GM12878 (cell line): Measurements from ENCODE around the gene INO80E. TPM values are rescaled to one million over a fixed set of nuclear protein-coding genes. Genes with fewer than 3 reads are reported as not detected.

Experiments used
- ATAC-seq: fragments of 200-7000 bp; cut with Tn5 transposase; 3 replicates; pipeline ENCODE4 v1.9.1; 2020; ENCODE audit warnings: mild to moderate bottlenecking, moderate library complexity
- BruUV-seq: library from RNA; stranded (reverse); fragments of 400-500 nt; replicated peaks from 2 replicates; lab custom pipeline; 2021; lab: Mats Ljungman, UMichigan
- CTCF ChIA-PET: fragments of 300-600 bp; sonication (Branson Sonifier 250); formaldehyde crosslinking; extraction: SDS; loops from one replicate; lab custom pipeline; 2021; ENCODE audit warnings: inconsistent platforms; lab: Yijun Ruan, JAX
- POLR2A ChIA-PET: fragments of 350-600 bp; formaldehyde crosslinking; extraction: SDS; loops from one replicate; lab custom pipeline; 2021; ENCODE audit warnings: inconsistent platforms; lab: Charles Lee
- RAD21 ChIA-PET: fragments of 300-600 bp; sonication (Branson Sonifier 250); formaldehyde crosslinking; loops from one replicate; lab custom pipeline; 2023; ENCODE audit warnings: antibody characterized with exemption; ENCODE audit not compliant: unreplicated experiment; lab: Charles Lee
- SMC1A ChIA-PET: fragments of 300-600 bp; sonication (Branson Sonifier 250); formaldehyde crosslinking; loops from one replicate; lab custom pipeline; 2023; ENCODE audit not compliant: unreplicated experiment, uncharacterized antibody; lab: Charles Lee
- DNase-seq: peaks from one replicate; pipeline ENCODE4 v3.0.0-alpha.2; 2011; ENCODE audit warnings: low read depth, low spot score
- FAIRE-seq: peaks from 3 replicates; lab custom pipeline; 2011; peaks lifted over from hg19 to GRCh38; lab: Jason Lieb, UNC
- H2AFZ ChIP-seq: 2 replicates; pipeline ENCODE4 v1.6.0; 2011; ENCODE audit warnings: low read depth, low read length, control low read depth; ENCODE audit not compliant: control insufficient read depth
- H3K27ac ChIP-seq: 2 replicates; pipeline ENCODE4 v1.5.1; 2011; ENCODE audit warnings: control low read depth; ENCODE audit not compliant: control insufficient read depth, insufficient read depth
- H3K27me3 ChIP-seq, 2 experiments: replicated peaks in 1 of 2; 2 replicates each; pipeline versions ENCODE4 v1.6.0 to v1.6.1; 2011; ENCODE audit warnings: low read length in 1 of 2; ENCODE audit not compliant: control insufficient read depth in 2 of 2, insufficient read depth in 2 of 2
- H3K36me3 ChIP-seq, 2 experiments: 2 replicates each; pipeline ENCODE4 v1.5.1; 2011; ENCODE audit warnings: low read length in 1 of 2; ENCODE audit not compliant: control insufficient read depth in 2 of 2, insufficient read depth in 2 of 2
- H3K4me1 ChIP-seq: 2 replicates; pipeline ENCODE4 v1.6.1; 2011; ENCODE audit warnings: mild to moderate bottlenecking, low read length, moderate library complexity, mixed read lengths; ENCODE audit not compliant: control insufficient read depth, insufficient read depth
- H3K4me2 ChIP-seq: 2 replicates; pipeline ENCODE4 v1.6.0; 2011; ENCODE audit warnings: control low read depth; ENCODE audit not compliant: control insufficient read depth, insufficient read depth
- H3K4me3 ChIP-seq: fragments of 200-600 bp; sonication (generic); 2 replicates; pipeline ENCODE4 v1.5.1; 2016
- H3K79me2 ChIP-seq: 2 replicates; pipeline ENCODE4 v1.6.0; 2011; ENCODE audit warnings: low read length; ENCODE audit not compliant: control insufficient read depth, insufficient read depth
- H3K9ac ChIP-seq: 2 replicates; pipeline ENCODE4 v1.8.0; 2011; ENCODE audit warnings: low read length, control low read depth, mixed read lengths; ENCODE audit not compliant: control insufficient read depth, insufficient read depth
- H3K9me3 ChIP-seq: replicated peaks from 3 replicates; pipeline ENCODE4 v1.5.1; 2011; ENCODE audit warnings: mild to moderate bottlenecking, low read length; ENCODE audit not compliant: control insufficient read depth, insufficient read depth
- H4K20me1 ChIP-seq: 2 replicates; pipeline ENCODE4 v1.6.0; 2011; ENCODE audit not compliant: control insufficient read depth, insufficient read depth
- ATF7 ChIP-seq: fragments of 450-650 bp; IDR thresholded peaks from 2 replicates; pipeline ENCODE4 v1.6.1; 2016; ENCODE audit warnings: low read depth, mild to moderate bottlenecking
- CREM ChIP-seq: IDR thresholded peaks from 2 replicates; pipeline ENCODE4 v1.6.1; 2014; ENCODE audit warnings: antibody characterized with exemption, low read depth
- EGR1 ChIP-seq, 2 experiments: IDR thresholded peaks; 1 replicate in 1 of 2; 2 replicates in 1 of 2; pipeline ENCODE4 v1.6.1; 2011 to 2012; ENCODE audit warnings: low read depth in 2 of 2, low read length in 2 of 2, borderline replicate concordance in 1 of 2, mild to moderate bottlenecking in 1 of 2, moderate library complexity in 1 of 2
- ETV6 ChIP-seq, 2 experiments: fragments of 450-650 bp in 1 of 2; IDR thresholded peaks in 1 of 2; conservative IDR thresholded peaks in 1 of 2; 2 replicates each; pipeline ENCODE4 v1.6.1; 2014; ENCODE audit warnings: antibody characterized with exemption in 1 of 2, borderline replicate concordance in 1 of 2, low read depth in 1 of 2, mild to moderate bottlenecking in 1 of 2, moderate library complexity in 1 of 2
- HDAC2 ChIP-seq: fragments of 200-600 bp; sonication (generic); IDR thresholded peaks from 2 replicates; pipeline ENCODE4 v1.6.1; 2017
- HDGF ChIP-seq: fragments of 450-650 bp; IDR thresholded peaks from 2 replicates; pipeline ENCODE4 v1.6.1; 2016; ENCODE audit warnings: antibody characterized with exemption
- KLF5 ChIP-seq: fragments of 450-650 bp; IDR thresholded peaks from 2 replicates; pipeline ENCODE4 v1.6.1; 2014; ENCODE audit warnings: mild to moderate bottlenecking; ENCODE audit not compliant: partially characterized antibody
- MYB ChIP-seq: fragments of 150-350 bp; IDR thresholded peaks from 2 replicates; pipeline ENCODE4 v1.6.1; 2014; ENCODE audit warnings: mild to moderate bottlenecking, low read depth, low read length, borderline replicate concordance
- NFYA ChIP-seq: IDR thresholded peaks from 2 replicates; pipeline ENCODE4 v1.6.1; 2011; ENCODE audit warnings: low read depth, mild to moderate bottlenecking, low read length, improper control_type of control experiment, borderline replicate concordance
- RELA ChIP-seq: fragments of 450-650 bp; IDR thresholded peaks from 2 replicates; pipeline ENCODE4 v1.8.0; 2014; ENCODE audit warnings: borderline replicate concordance; ENCODE audit not compliant: partially characterized antibody
- SIN3A ChIP-seq: IDR thresholded peaks from 2 replicates; pipeline ENCODE4 v1.6.1; 2012; ENCODE audit warnings: low read depth, low read length, improper control_type of control experiment
- SMAD1 ChIP-seq: fragments of 450-650 bp; IDR thresholded peaks from 2 replicates; pipeline ENCODE4 v1.6.1; 2018; ENCODE audit warnings: mild to moderate bottlenecking, low read depth; ENCODE audit not compliant: partially characterized antibody
- SREBF1 ChIP-seq: IDR thresholded peaks from 2 replicates; pipeline ENCODE4 v1.6.1; 2012; ENCODE audit warnings: mild to moderate bottlenecking, low read length
- TARDBP ChIP-seq: IDR thresholded peaks from 2 replicates; pipeline ENCODE4 v1.6.1; 2016; ENCODE audit warnings: borderline replicate concordance
- TCF12 ChIP-seq: IDR thresholded peaks from 2 replicates; pipeline ENCODE4 v1.6.1; 2011; ENCODE audit warnings: low read depth, mild to moderate bottlenecking, low read length
- WRNIP1 ChIP-seq: IDR thresholded peaks from 2 replicates; pipeline ENCODE4 v1.6.1; 2011; ENCODE audit warnings: low read depth, low read length, improper control_type of control experiment, borderline replicate concordance
- ZBTB33 ChIP-seq: fragments of 450-650 bp; IDR thresholded peaks from 2 replicates; pipeline ENCODE4 v1.6.1; 2017; ENCODE audit warnings: mild to moderate bottlenecking
- WGBS: methylation state at CpG from one replicate; pipeline ENCODE4 v1.1.6; 2016; ENCODE audit warnings: low lambda C conversion rate; ENCODE audit not compliant: insufficient replicate concordance, insufficient coverage; ENCODE audit errors: missing lambda C conversion rate; 5-methylcytosine and 5-hydroxymethylcytosine counted together
- in situ Hi-C: fragments of 300-500 bp; cut with MboI; formaldehyde crosslinking; loops from 9 replicates; pipeline ENCODE4 v1.14.3; 2018; ENCODE audit warnings: mixed read lengths
- intact Hi-C: fragments of 100-400 bp; cut with micrococcal nuclease; formaldehyde crosslinking; loops from one replicate; pipeline ENCODE4 v1.14.2; 2022; ENCODE audit not compliant: unreplicated experiment
- polyA plus RNA-seq, 11 experiments: library from polyadenylated mRNA; depleted of rRNA in 4 of 11; unstranded in 6 of 11; stranded (reverse) in 5 of 11; fragments of >200 nt; fragmentation: Nextera tagmentation in 4 of 11; fragmentation: Illumina TruSeq in 1 of 11; extraction: Ambion mirVana in 4 of 11; extraction: Trizol in 1 of 11; gene quantifications; 1 replicate in 1 of 11; 2 replicates in 10 of 11; pipeline versions ENCODE4 v1.2.1 to v1.2.3, GENCODE V29; 2011 to 2016; ENCODE audit warnings: inconsistent platforms in 2 of 11, missing spikeins in 2 of 11, low read depth in 1 of 11
- total RNA-seq, 4 experiments: library from RNA; depleted of rRNA in 3 of 4; stranded (reverse); fragments of >200 nt in 3 of 4; fragmentation: Illumina TruSeq in 1 of 4; extraction: Trizol in 1 of 4; gene quantifications; 2 replicates each; pipeline versions ENCODE4 v1.2.1 to v1.2.3, GENCODE V29; 2013 to 2021
- TF ChIP-seq, protein P1 (sequence below): IDR thresholded peaks from 2 replicates; pipeline ENCODE4 v1.6.1; 2012; ENCODE audit warnings: low read depth, low read length, improper control_type of control experiment
- TF ChIP-seq, protein P2 (sequence below): fragments of 450-650 bp; IDR thresholded peaks from 2 replicates; pipeline ENCODE4 v1.6.1; 2017; ENCODE audit warnings: mild to moderate bottlenecking, low read depth, inconsistent platforms; ENCODE audit not compliant: poor library complexity, severe bottlenecking

Gene INO80E
- total and polyA plus RNA-seq, 10 of the 15 experiments (the other 5 are each of a cell fraction or from before 2014, with no cell fraction given), result 0.39 to 74.0 (median 33.0) TPM

DNA sequence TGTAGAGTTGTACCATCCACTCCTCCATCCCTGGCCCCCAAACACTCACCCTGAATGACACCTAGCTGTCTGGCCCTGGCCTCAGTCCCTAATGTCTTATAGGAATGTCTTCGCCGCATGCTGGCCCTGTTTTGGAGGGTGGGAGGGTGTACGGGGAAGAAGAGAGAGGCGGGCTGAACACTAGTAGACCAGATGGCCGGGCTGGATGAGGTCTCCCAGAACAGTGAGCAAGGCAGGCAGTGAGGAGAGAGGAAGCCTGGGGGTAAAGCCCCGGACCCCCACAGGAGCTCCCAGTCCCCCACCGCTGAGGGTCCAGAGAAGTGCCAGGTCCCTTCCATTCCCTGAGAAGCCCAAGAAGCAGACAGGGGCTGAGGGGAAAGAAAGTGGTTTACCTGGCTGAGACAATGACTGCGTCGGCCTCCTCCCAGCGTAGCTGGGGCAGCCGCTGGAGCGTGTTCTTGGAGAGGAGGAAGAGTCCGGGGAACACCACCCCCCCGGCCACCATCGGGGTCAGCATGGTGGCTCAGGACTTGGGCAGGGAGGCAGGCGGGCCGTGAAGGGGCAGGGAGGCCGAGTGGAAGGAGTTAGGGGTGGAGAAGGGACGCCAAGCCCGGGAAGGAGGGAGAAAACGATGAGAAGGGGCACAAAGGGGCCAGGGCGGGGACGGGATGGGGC lies 34.1 kb downstream of the INO80E start:
- BruUV-seq, result no TSS peak
- SMC1A ChIA-PET, result no interaction called here
- Histone ChIP-seq H3K27ac (no peak overlapping the region), H3K9me3 (no peaks in the 10 kb centered on the region), H3K9ac (no peak overlapping the region)
- intact Hi-C loops, result no loop called here
- TF ChIP-seq RELA (no peak), EGR1 (IDR thresholded peaks at IDR 0.05; ENCODE audit: borderline replicate concordance in 1 of 2, low read depth in 2 of 2, low read length in 2 of 2) (no peak), ATF7 (no peak), SREBF1 (no peak), MYB (no peak), ETV6 (conservative IDR thresholded peaks at IDR 0.05 in 1 of 2, IDR thresholded peaks at IDR 0.05 in 1 of 2; ENCODE audit: borderline replicate concordance in 1 of 2, low read depth in 1 of 2) (no peak), TARDBP (no peak), TCF12 (no peak), SIN3A (no peak), WRNIP1 (no peak), HDGF (no peak), SMAD1 (no peak), ZBTB33 (no peak), KLF5 (no peak), NFYA (no peak), CREM (no peak), HDAC2 (no peak)
- TF ChIP-seq, protein P1, sequence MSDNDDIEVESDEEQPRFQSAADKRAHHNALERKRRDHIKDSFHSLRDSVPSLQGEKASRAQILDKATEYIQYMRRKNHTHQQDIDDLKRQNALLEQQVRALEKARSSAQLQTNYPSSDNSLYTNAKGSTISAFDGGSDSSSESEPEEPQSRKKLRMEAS, result no peak
- TF ChIP-seq, protein P2, sequence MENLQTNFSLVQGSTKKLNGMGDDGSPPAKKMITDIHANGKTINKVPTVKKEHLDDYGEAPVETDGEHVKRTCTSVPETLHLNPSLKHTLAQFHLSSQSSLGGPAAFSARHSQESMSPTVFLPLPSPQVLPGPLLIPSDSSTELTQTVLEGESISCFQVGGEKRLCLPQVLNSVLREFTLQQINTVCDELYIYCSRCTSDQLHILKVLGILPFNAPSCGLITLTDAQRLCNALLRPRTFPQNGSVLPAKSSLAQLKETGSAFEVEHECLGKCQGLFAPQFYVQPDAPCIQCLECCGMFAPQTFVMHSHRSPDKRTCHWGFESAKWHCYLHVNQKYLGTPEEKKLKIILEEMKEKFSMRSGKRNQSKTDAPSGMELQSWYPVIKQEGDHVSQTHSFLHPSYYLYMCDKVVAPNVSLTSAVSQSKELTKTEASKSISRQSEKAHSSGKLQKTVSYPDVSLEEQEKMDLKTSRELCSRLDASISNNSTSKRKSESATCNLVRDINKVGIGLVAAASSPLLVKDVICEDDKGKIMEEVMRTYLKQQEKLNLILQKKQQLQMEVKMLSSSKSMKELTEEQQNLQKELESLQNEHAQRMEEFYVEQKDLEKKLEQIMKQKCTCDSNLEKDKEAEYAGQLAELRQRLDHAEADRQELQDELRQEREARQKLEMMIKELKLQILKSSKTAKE, result no peak
- TF ChIP-seq, all 136 proteins: peak for 0
- DNase-seq (no peak), FAIRE-seq (no peak), ATAC-seq (no peak)
- Histone ChIP-seq H3K27me3 (peaks cover 6 to 14% of the 10 kb centered on the region in 2 experiments; a peak in 3 of 4 replicates), H3K4me1 (peaks cover 10% of the 10 kb centered on the region), H3K4me2 (no peak overlapping the region), H3K36me3 (no peaks in the 10 kb centered on the region), H4K20me1 (no peaks in the 10 kb centered on the region; the same call in 1 of the 2 replicates), H3K4me3 (no peak overlapping the region), H2AFZ (no peak overlapping the region), H3K79me2 (no peaks in the 10 kb centered on the region)
- ChIA-PET POLR2A (interaction anchor here (0.5 kb wide), 1 partner anchor 26 kb away, joined by 5 read pairs; no protein-coding TSS in a partner anchor), RAD21 (no interaction called here), CTCF (interaction anchor here (0.6 to 1.2 kb wide), 2 partner anchors 182 to 307 kb away, joined by 3 to 6 read pairs; no protein-coding TSS in a partner anchor)
- in situ Hi-C loops, result no loop called here
- 24% methylated on average over 18 of the region's 23 CpGs for WGBS
